ENCODE measurements around the gene DRD4. TPM values are rescaled to one million over a fixed set of nuclear protein-coding genes. Genes with fewer than 3 reads are reported as not detected.

DRD4 gene
- total and polyA plus RNA-seq, 9 of the 15 experiments (the other 6 are each of a cell fraction or from before 2014, with no cell fraction given), result 0.04 to 0.95 (median 0.21) TPM; not detected in 5

- 90% methylated on average over 43 of the region's 49 CpGs for WGBS (ENCODE audit: insufficient coverage, low coverage, missing lambda C conversion rate)
- POLR2A ChIA-PET, result interaction anchor here (0.5 to 0.9 kb wide), 3 partner anchors 36 to 294 kb away, joined by 3 to 6 read pairs (median 4); no protein-coding TSS in a partner anchor
- no peak overlapping the region for H3K4me2 ChIP-seq (ENCODE audit: insufficient read depth, low read length)
- peaks cover 9% of the 10 kb centered on the region; the same call in 1 of the 3 replicates for H3K79me2 ChIP-seq (ENCODE audit: control insufficient read depth, insufficient read depth, low read length)
- CTCF ChIA-PET (ENCODE audit: low intra/inter-chr PET ratio), result no interaction called here
- no peak for TF ChIP-seq ZBTB49 (CRISPR knock-in tag; IDR thresholded peaks at IDR 0.05; ENCODE audit: borderline replicate concordance)
- no peak for TF ChIP-seq PTRF (tag; IDR thresholded peaks at IDR 0.05)
- 0 out of 2 replicates have a peak, but pooled peaks have one; percentile 29 for TF ChIP-seq EGR1 (conservative IDR thresholded peaks at IDR 0.05)
- no peak for TF ChIP-seq ZNF316 (IDR thresholded peaks at IDR 0.05)
- peak; percentile 17; the same call in 1 of the 2 replicates for TF ChIP-seq POLR2AphosphoS5 (IDR thresholded peaks at IDR 0.05; ENCODE audit: control insufficient read depth, insufficient read depth, low read depth, low read length)
- peak; percentile 15; the same call in 1 of the 2 replicates for TF ChIP-seq SUPT5H (IDR thresholded peaks at IDR 0.05)
- TF ChIP-seq RBM22 (IDR thresholded peaks at IDR 0.05; ENCODE audit: low read depth, low read length, poor library complexity, severe bottlenecking), result peak; percentile 43
- peak; percentile 51; the same call in 1 of the 2 replicates for TF ChIP-seq POLR2G (IDR thresholded peaks at IDR 0.05; ENCODE audit: low read depth, low read length)
- peaks cover 89% of the 10 kb centered on the region; the same call in 2 of the 3 replicates for H3K36me3 ChIP-seq (ENCODE audit: control insufficient read depth, insufficient read depth, low read length)
- no peak for FAIRE-seq
- peak overlapping the region in 1 of 2 experiments; percentile 20; a peak in 1 of 4 replicates for H3K9ac ChIP-seq (ENCODE audit: insufficient read depth in 1 of 2, low read depth in 2 of 2, low read length in 2 of 2)
- TSS peak; percentile 22 for BruUV-seq (replicated peaks)
- peaks cover 17% of the 10 kb centered on the region for H4K20me1 ChIP-seq (replicated peaks; ENCODE audit: control insufficient read depth, insufficient read depth, low read length)
- peaks cover 5 to 67% of the 10 kb centered on the region in 2 experiments for H3K4me1 ChIP-seq (replicated peaks in 1 of 2; ENCODE audit: control insufficient read depth in 2 of 2, insufficient read depth in 2 of 2, low read length in 2 of 2)
- no peak for DNase-seq (ENCODE audit: extremely low read depth in 1 of 4, low spot score in 3 of 4)
- H2AFZ ChIP-seq (ENCODE audit: low read depth, low read length), result no peak overlapping the region
- in situ Hi-C loops (cut with MboI) (no loop called here), intact Hi-C loops (cut with micrococcal nuclease) (loop anchor here (10.0 kb wide), 1 partner anchor 56 kb away; no protein-coding TSS in a partner anchor)
- H3K27ac ChIP-seq (ENCODE audit: extremely low read depth, low read depth, low read length), result no peak overlapping the region
- no peaks in the 10 kb centered on the region for H3K27me3 ChIP-seq (ENCODE audit: control insufficient read depth in 2 of 2, insufficient read depth in 2 of 2, low read length in 2 of 2)
- H3K9me3 ChIP-seq (replicated peaks; ENCODE audit: control insufficient read depth, insufficient read depth, low read depth, low read length), result no peaks in the 10 kb centered on the region
- no peaks in the 10 kb centered on the region for H3K9me1 ChIP-seq (ENCODE audit: control insufficient read depth, insufficient read depth, low read length)
- no peak overlapping the region for H3K4me3 ChIP-seq
- ATAC-seq, result no peak
These were observed 25.8 kb upstream of the DRD4 start for GRCh38 chr11:611001-611996.
